SU-DHL-6 (cell line): ENCODE data around the gene MYO10.

Experiments
- CTCF ChIP-seq: fragments of 200-600 bp; sonication (generic); IDR thresholded peaks from one replicate; pipeline ENCODE4 v1.5.1; 2017; ENCODE audit warnings: antibody characterized with exemption, mild to moderate bottlenecking, low read length, moderate library complexity; ENCODE audit not compliant: insufficient read depth, poor library complexity, severe bottlenecking
- EZH2phosphoT487 ChIP-seq: fragments of 200-600 bp; sonication (generic), shearing (Covaris generic); conservative IDR thresholded peaks from 2 replicates; pipeline ENCODE4 v1.6.1; 2018; ENCODE audit warnings: mild to moderate bottlenecking, antibody characterized with exemption, low read length, moderate library complexity, mixed read lengths

GRCh38 chr5:16867577-16867953 lies 68.5 kb downstream of the MYO10 start:
- no peak for TF ChIP-seq CTCF
- TF ChIP-seq EZH2phosphoT487: no peak
